Endothelial cell (in vitro differentiated cells): Measurements from ENCODE around the gene IREB2. TPM values are rescaled to one million over a fixed set of nuclear protein-coding genes. Genes with fewer than 3 reads are reported as not detected.

Experiments used
- DNase-seq: peaks from one replicate; pipeline ENCODE4 v3.0.0; 2021; ENCODE audit warnings: low spot score
- H3K27ac Mint-ChIP-seq: one replicate; pipeline ENCODE4 v1.8.0; 2021; ENCODE audit warnings: mixed read lengths, inconsistent platforms; ENCODE audit not compliant: unreplicated experiment
- H3K27me3 Mint-ChIP-seq: one replicate; pipeline ENCODE4 v1.8.0; 2021; ENCODE audit warnings: mild to moderate bottlenecking, moderate library complexity, mixed read lengths, inconsistent platforms; ENCODE audit not compliant: unreplicated experiment
- H3K36me3 Mint-ChIP-seq: one replicate; pipeline ENCODE4 v1.8.0; 2021; ENCODE audit warnings: mild to moderate bottlenecking, low read depth, mixed read lengths, inconsistent platforms; ENCODE audit not compliant: unreplicated experiment
- H3K4me1 Mint-ChIP-seq: one replicate; pipeline ENCODE4 v1.8.0; 2021; ENCODE audit warnings: mild to moderate bottlenecking, mixed read lengths, inconsistent platforms; ENCODE audit not compliant: unreplicated experiment
- H3K4me3 Mint-ChIP-seq: one replicate; pipeline ENCODE4 v1.8.0; 2021; ENCODE audit warnings: mild to moderate bottlenecking, mixed read lengths, inconsistent platforms; ENCODE audit not compliant: unreplicated experiment
- H3K9me3 Mint-ChIP-seq: one replicate; pipeline ENCODE4 v1.8.0; 2021; ENCODE audit warnings: mixed read lengths, inconsistent platforms; ENCODE audit not compliant: unreplicated experiment
- total RNA-seq: library from RNA; stranded (reverse); fragmentation: NEBNext Ultra II Directional; extraction: Animal tissue kit (Norgen Biotek cat#: 25700); gene quantifications from one replicate; pipeline ENCODE4 v1.2.1, GENCODE V29; 2021; ENCODE audit not compliant: unreplicated experiment
- TF ChIP-seq, protein P1 (sequence below): fragments of 200-600 bp; sonication (generic); IDR thresholded peaks from one replicate; pipeline ENCODE4 v1.5.0; 2021; ENCODE audit warnings: antibody characterized with exemption; ENCODE audit not compliant: unreplicated experiment

Gene IREB2
- total RNA-seq, 1 donor from 2014 or later, result 71.3 TPM

DNA sequence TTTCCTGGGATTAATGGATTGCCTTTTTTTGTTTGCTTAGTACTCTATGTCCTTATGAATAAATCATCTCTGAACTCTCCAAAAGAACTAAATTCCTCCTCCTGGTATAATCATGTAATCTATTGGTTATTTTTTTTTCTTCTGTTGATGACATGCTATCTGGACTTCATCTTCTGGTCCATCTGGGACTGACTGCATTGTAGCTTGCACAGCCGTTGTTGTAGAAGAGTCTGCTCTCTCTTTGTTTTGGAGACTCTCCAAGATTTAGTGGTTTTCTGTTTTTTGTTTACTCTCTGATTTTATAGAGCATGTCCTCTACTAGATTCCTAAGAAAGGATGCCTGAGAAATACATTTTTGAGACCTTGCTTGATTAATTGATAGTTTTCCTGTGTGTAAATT, 19.1 kb downstream of the IREB2 start:
- Mint-ChIP-seq H3K27ac (no peak overlapping the region), H3K4me1 (peaks cover 39% of the 10 kb centered on the region), H3K9me3 (no peaks in the 10 kb centered on the region), H3K4me3 (no peak overlapping the region), H3K27me3 (peaks cover 2% of the 10 kb centered on the region), H3K36me3 (no peaks in the 10 kb centered on the region)
- no peak for DNase-seq
- TF ChIP-seq, protein P1, sequence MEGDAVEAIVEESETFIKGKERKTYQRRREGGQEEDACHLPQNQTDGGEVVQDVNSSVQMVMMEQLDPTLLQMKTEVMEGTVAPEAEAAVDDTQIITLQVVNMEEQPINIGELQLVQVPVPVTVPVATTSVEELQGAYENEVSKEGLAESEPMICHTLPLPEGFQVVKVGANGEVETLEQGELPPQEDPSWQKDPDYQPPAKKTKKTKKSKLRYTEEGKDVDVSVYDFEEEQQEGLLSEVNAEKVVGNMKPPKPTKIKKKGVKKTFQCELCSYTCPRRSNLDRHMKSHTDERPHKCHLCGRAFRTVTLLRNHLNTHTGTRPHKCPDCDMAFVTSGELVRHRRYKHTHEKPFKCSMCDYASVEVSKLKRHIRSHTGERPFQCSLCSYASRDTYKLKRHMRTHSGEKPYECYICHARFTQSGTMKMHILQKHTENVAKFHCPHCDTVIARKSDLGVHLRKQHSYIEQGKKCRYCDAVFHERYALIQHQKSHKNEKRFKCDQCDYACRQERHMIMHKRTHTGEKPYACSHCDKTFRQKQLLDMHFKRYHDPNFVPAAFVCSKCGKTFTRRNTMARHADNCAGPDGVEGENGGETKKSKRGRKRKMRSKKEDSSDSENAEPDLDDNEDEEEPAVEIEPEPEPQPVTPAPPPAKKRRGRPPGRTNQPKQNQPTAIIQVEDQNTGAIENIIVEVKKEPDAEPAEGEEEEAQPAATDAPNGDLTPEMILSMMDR, result no peak

DNA sequence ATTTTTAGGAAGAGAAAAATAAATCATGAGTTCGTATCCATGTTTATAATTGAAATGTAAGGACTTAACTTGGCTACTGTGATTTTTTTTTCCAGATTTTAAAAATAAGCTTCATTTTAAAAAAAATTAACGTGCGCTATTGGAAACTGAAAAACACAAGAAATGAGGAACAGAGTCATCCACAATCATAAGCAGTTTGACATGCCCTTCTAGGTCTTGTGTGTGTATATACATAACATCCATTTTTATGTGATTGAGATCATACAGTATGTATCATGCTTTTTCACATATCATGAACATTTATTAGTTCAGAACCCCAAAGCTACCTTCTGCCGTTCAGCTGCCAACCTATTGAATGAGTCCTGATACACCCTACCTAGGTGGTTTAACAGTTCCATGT, 22.7 kb downstream of the IREB2 start:
- TF ChIP-seq, protein P1, result no peak
- Mint-ChIP-seq H3K36me3 (peaks cover 6% of the 10 kb centered on the region), H3K27me3 (no peaks in the 10 kb centered on the region), H3K9me3 (no peaks in the 10 kb centered on the region), H3K4me1 (peaks cover 17% of the 10 kb centered on the region), H3K4me3 (no peak overlapping the region), H3K27ac (peak overlapping the region; percentile 91)
- no peak for DNase-seq

DNA sequence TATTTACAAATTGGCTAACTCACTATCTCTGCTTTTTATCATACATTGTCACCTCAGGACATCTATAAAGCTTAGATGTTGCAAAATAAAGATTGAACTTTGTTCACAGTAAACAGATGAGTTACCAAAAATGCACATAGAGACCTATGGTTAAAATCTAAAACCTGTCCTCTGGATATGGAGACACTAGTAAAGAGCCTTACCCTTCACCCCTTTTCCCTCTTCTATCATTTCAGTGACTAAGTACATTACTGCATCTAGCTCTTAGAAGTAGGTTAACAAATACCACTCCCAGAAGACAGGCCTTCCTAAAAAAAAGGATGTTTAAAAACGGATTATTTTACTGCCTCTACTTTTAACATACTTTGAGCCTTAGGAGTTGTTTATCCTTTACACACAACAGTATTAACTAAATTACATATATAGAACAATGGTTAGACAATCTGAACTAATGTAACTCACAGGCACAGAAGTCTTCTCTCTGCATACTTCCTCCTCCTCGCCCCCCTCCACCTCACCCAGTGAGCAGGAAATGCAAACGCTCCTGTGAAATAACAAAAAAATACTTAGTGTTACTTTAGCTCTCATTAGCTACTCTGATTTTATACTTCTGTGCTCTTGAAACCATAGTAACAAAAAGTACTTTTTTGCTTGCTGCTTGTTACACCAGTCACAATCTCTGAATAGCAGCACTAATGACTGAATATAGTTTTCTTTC, 23.3 kb downstream of the IREB2 start:
- H3K4me3 Mint-ChIP-seq, result no peak overlapping the region
- peaks cover 17% of the 10 kb centered on the region for H3K4me1 Mint-ChIP-seq
- peak overlapping the region; percentile 91 for H3K27ac Mint-ChIP-seq
- TF ChIP-seq, protein P1, result no peak
- no peak for DNase-seq
- no peaks in the 10 kb centered on the region for H3K9me3 Mint-ChIP-seq
- no peaks in the 10 kb centered on the region for H3K27me3 Mint-ChIP-seq
- peaks cover 6% of the 10 kb centered on the region for H3K36me3 Mint-ChIP-seq

DNA sequence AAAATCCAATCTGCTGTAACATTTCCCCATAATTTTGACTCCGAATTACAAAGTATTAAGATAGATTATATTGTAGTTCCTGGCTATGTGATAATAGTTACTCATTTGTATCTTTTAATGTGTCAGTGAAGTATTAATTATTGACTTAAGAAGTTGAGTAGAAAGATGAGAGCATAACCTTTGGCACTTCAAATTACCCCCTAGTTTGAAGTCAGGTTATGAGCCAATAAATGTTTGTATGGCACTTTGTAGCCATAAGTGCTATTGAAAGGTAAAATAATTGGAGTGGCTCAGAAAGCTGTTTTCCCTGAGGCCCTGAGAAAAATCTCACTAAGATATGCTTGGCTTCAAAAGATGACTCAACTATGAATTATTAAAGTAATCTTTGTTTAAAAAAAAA, 31.0 kb downstream of the IREB2 start:
- no peak overlapping the region for H3K27ac Mint-ChIP-seq
- peaks cover 9% of the 10 kb centered on the region for H3K36me3 Mint-ChIP-seq
- no peaks in the 10 kb centered on the region for H3K27me3 Mint-ChIP-seq
- no peak for DNase-seq
- H3K9me3 Mint-ChIP-seq, result no peaks in the 10 kb centered on the region
- H3K4me3 Mint-ChIP-seq, result no peak overlapping the region
- TF ChIP-seq, protein P1, result no peak
- H3K4me1 Mint-ChIP-seq, result no peaks in the 10 kb centered on the region

DNA sequence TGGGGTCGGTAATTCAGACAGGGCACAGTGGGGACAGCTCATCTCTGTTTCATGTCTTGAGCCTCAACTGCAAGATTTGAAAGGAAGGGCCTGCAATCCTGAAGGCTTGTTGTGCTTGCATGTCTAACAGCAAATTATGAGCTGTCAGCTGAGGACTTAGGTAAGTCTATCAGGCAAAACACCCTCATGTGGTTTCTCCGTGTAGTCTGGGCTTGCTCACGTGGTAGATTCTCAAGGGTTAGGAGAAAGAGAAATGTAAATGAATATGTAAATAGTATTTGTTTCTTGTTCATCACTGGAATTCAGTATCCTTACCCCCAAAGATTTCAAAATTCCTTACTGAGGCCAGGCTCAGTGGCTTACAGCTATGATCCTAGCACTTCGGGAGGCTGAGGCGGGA, 39.3 kb downstream of the IREB2 start:
- Mint-ChIP-seq H3K27me3 (no peaks in the 10 kb centered on the region), H3K4me1 (no peaks in the 10 kb centered on the region), H3K4me3 (peak overlapping the region; percentile 16), H3K27ac (no peak overlapping the region), H3K36me3 (peaks cover 11% of the 10 kb centered on the region), H3K9me3 (no peaks in the 10 kb centered on the region)
- TF ChIP-seq, protein P1, result no peak
- DNase-seq, result no peak
